ENCODE measurements around the gene PDE11A. TPM values are rescaled to one million over a fixed set of nuclear protein-coding genes. Genes with fewer than 3 reads are reported as not detected.

PDE11A gene
- total and polyA plus RNA-seq, 2 of the 8 experiments (the other 6 are each of a cell fraction or from before 2014, with no cell fraction given): 0.19 to 0.23 TPM

GRCh38 chr2:178105566-178105965, 33.0 kb upstream of the PDE11A start (continued):
- TF ChIP-seq BRCA1 (IDR thresholded peaks at IDR 0.05; ENCODE audit: low read depth, low read length) (no peak), KDM4A (IDR thresholded peaks at IDR 0.05; ENCODE audit: low read depth, low read length, severe bottlenecking) (no peak)
- TF ChIP-seq, protein P1, sequence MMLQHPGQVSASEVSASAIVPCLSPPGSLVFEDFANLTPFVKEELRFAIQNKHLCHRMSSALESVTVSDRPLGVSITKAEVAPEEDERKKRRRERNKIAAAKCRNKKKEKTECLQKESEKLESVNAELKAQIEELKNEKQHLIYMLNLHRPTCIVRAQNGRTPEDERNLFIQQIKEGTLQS (IDR thresholded peaks at IDR 0.05; ENCODE audit: insufficient read depth, low read depth, low read length): no peak

Data from H1 (cell line).